ENCODE measurements around the gene PCGF2.

Gene PCGF2

DNA sequence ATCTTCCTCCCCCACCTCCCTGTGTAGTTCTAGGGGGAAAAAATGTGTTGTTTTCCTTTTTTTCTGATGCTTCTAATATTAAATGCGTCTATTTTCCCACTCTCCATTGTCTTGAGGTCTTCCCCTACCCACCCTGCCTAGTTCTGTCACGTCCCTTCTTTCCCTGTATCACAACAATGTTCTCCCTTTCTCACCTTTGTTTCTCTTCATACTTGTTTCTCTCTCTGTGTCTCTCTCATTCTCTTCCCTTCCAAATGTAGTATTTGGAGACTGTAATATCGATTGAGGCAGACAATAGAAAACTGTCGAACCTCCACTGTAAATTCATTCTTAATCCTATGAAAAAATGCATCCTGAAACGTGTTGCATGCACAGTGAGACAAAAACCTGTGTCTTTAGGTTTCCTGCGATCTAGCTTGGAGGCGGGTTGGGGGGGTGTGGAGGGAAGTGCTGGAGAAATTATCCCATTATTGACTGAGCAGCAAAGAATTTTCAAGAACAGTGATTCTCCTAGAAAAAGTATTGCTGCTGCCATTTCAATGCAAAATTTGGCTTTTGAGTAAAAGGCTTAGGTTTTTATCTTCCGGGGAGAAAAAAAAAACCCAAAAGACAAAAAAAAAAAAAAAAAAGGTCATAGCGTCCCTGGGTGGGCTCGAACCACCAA, 3.1 kb upstream of the PCGF2 start:
- no peak for DNase-seq

DNA sequence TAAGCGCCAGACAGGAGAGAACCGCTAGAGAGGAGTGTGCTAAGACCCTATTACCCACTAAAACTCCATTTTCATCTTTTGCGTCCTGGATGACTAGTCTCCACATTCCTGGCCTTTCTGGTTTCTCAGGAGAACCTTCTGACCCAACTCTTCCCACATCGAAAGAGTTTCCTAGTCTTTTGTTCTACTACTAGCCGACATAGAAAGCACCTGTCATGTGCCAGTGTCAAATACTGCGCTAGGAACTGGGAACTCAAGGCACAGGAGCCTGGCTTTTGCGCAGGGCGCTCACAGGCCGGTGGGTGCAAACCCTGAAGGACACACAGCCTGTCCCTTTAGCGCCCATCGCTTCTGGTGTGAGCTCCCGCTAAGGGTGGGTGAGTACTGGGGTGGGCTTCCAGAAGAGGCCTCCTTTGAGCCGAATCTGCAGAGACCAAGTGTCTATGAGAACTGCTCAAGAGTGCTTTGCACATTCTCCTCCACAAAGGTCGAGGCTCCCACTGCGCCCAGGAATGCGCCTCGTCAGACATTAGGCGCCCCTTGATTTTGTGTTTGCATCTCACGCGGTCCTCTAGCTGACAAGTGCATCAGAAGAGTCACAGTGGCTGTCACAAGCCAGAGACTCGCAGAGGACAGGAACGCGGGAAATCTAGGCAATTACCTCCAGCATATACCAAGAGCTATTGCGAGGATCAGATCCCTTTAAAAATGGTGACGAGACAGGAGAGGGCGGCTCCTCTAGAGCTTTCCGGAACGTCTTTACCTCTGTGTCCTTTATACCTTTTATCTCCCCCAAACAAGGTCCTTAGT, 2.4 kb upstream of the PCGF2 start:
- DNase-seq, result peak; percentile 10

DNA sequence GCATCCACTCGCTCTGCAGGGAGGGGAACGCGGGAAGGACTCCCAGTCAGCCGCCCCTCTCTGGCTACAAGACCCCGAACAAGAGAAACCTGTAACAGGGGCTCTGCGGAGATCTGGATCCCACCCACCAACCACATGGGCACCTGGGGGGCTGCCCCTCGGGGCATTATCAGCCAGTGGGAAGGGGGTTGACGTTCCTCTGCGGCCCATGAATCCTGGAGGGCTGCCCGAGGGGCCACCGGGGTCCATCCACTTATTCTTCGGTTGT, 1.8 kb upstream of the PCGF2 start:
- no peak for DNase-seq

DNA sequence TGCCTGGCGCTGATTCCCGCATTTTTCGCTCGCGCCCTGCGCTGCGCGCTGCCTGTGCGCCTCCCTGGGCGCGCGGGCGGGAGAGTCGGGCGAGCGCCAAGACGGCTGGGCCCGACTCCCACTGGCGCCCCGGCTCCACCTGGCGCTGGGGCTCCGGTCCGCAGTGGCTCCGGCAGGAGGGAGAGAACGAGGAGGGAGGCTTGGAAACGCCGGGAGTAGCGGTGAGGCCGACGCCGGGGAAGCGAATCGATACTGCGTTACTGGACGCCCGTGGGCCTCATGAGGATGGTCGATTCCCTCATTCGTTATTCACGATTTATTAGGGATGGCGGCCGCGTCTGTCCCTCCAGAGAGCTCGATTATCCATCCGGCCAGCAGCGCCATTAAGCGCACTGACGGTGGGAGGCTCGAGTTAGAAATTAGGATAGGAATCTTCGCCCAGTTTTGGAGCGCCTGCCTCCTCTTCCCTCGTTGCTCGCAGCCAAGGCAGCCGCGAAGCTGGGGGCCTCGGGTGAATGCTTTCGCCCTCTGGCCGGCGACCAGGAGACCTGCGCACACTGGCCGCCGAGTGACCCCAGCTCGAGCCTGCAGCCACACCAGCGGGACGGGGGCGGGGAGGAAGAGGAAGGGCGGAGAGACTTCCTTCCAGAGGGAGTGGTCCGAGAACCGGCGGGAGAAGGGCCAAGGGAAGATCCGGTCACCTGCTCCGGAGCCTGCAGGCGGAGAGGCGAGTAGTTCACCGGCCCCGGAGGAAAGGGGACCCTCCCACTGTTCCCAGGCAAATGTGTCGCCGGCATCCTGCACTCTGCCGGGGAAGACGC, 1.3 kb upstream of the PCGF2 start:
- DNase-seq, result peak; percentile 21

DNA sequence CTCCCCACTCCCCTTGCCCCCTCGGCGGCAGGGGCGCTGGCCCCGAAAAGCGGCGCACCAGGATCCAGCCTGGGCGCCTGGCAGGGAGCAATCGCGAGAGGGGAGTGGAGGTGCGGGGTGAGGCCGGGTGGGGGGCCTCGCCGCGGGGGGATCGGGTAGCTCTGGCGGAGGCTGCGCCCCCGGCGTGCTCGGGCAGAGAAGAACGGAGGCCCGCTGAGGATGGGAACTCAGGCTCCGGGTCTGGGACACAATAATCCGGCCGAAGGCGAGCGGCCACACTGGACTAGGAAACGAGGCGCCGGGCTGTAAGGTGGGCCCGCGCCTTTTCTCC, 721 bp upstream of the PCGF2 start:
- DNase-seq, result no peak

DNA sequence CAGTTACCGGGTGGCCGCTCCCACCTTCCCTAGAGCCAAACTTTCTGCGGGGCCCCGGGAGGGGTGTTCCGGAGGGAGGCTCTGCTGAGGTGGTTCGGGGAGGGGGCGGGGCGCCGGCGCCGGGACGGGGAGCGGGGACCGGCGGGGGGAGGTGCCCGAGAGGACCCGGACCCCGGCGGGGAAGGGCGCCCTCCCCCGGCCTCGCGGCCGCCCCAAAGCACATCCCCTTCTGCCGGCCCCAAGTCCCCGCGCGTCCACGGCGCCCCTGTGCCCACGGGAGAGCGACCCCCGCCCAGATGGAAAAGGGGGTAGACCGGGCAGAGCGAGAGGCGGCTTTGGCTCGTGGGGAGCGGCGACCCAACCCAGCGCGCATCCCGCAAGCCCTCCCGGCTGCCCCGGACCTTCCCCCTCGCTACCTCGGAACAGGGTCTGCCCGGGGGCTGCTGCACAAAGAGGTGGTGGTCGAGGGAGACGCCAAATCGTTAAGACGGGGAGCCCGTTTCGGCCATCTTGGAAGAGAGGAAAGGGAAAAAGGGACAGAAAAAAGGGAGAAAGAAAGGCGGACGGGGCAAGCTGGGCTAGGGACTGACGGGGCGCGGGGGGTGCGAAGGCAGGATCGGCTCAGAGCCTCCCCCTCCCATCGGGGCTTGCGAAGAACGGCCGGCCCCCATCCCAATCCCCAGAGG, 530 bp downstream of the PCGF2 start:
- peak; percentile 13 for DNase-seq

DNA sequence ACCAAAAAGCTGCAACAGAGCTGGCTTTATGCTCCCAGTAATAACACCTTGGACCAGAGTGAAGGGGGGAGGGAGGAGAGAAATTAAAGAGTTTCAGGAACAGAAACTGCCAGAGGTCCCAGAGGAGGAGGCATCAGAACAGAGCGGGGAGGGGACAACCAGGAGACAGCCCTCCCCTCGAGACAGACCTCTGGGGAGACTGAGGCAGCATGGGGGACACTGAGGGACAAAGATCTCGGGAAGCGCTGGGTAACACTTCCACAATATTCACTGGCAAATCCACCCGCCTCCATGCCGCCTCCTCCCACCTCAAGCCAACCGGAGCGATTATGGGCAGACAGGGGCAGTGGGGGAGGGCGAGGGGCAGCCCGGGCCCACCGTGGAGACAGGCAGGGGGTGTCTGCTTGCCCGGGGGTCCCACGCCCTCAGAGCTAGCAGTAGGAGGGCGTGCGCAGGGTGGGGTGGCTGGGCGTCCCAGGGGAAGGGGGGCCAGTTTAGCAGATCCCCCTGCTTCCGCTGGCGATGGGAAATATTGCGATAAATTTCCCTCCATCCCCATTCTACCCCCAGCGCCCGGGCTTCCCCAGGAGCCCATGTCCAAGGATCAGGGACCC, 1.2 kb downstream of the PCGF2 start:
- DNase-seq, result no peak

DNA sequence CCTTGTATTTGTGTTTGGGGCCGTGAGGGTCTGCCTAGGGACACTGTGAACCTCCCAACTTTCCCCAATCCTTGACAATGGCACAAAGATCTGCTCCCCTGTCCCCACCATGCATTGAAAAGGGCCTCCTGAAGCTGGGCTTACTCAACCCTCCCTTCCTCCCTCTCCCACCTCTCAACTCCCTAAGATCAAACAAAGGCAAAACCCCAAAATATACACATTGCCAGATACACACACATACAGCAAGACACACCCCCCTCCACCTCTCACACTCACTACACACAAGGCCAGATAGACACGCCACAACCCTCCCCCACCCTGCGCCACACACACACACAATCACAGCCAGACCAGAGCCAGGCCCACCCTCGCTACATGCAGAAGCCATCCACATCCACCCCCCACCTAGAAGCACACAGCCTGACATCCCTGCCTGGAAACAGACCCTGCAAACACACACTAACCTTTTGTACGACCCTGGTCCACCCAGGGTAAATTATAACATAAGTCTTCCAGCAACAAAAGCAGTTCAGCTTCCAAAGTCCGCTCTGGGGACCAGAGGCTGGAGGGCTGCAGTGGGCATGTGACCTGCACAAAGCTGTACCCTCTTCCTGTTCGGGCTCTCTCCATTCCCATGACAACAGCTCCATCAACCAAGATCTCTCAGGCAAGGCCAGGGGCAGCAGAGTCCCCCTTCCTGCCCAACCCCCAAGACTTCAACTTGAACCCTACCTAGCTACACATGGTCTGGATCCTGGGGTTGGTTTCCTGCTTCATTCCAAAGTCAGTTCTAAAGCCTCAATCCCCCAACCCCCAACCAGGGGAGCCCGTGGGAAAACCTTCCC, 1.9 kb downstream of the PCGF2 start:
- DNase-seq, result no peak

DNA sequence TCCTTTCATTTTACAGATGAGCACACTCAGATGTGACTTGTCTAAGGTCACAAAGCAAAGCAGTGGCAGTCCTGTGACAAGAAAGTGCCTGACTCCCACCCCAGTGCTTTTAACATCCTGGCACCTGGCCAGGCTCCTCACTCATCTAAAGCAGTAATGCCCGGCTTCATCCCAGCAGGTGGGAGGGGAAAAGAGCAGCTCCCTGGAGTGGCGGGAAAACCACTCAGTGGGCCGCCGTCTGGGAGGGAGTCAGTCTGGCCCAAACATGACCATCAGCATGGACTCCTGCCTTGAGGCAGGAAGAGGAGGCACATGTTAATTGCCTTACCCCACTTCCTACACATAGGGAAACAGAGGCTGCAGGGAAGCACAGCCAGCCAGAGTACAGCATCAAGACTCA, 2.6 kb downstream of the PCGF2 start:
- no peak for DNase-seq

DNA sequence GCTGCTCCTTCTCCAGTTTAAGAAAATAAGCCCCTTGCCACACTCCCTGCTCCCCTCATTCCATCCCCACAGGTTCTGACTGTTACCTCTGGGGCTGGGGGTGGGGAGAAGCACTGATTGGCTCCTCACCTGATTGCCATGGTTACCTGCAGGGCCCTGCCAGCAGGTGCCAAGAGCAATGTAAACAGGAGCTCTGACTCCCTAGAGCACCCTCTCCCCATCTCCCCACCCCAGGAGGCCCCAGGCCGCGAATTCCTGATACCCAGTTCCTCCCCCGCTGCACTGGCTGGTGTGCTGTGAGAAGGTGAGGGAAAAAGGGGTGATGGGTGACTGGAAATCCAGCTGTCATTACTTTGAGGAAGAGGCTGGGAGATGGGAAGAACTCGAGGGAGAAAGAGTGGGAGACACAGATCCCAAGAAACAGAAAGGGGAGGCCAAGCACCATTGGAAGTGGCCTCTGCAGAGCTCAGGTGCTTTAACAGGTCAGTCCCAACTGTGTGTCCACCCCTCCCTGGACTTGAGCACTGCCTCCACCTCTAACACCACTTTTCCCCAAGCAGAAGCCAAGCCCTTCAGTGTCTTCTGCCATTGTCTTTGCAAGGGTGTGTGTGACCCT, 4.5 kb downstream of the PCGF2 start:
- no peak for DNase-seq

DNA sequence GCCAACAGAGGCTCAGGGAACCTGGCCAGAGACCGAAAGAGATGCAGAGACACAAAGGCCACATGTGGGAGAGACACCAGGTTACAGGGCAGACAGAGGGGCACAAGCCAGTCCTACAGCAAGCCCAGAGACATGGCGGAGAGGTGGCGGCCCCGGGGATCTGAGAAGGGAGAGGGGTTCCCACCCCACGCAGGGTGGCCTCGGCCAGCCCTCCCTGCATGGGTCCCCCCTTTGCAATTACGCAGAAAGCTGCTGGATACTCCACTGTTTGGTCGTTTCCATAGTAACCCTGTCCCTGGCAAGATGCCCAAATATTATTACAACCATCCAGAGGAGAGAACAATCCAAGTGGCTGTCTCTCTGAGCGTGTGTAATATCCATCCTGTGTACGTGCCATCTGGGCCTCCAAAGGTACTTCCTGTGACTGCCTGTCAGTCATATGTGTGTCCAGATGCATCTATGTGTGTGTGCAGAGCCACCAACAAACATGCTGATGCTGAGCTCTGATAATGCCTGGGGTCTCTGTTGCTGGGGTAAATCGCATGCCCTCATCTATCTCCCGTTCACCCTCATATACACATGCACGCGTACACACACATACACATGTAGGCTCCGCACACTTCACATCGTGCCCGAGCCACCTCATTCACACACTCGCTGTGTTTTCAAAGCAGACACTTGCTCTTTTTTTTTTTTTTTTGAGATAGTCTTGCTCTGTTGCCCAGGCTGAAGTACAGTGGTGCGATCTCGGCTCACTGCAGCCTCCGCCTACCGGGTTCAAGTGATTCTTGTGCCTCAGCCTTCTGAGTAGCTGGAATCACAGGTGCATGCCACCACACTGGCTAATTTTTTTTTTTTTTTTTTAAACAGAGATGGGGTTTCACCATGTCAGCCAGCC, 5.5 kb downstream of the PCGF2 start:
- peak; percentile 84 for DNase-seq

DNA sequence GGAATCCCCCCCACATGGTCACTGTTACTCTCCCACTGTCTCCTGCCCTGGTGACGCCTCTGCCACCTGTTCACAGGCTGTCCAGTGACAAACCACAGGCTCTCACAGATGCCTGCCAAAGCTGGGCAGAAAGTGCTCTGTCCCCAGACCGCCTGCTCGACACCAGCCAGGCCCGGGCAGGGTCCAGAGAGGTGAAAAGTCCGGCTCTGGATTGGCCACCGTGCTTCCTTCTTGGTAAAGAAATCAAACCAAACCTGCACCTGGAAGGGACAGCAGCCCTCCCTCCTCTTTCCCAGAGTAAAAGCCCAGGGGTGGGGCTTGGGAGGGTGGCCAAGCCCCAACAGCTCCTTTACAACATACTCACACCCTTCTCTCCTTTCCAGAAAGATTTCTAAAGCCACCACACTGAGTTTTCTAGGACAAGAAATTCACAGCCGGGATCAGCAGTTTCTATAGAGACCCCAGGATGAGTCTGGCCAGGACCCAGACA, 6.2 kb downstream of the PCGF2 start:
- no peak for DNase-seq

DNA sequence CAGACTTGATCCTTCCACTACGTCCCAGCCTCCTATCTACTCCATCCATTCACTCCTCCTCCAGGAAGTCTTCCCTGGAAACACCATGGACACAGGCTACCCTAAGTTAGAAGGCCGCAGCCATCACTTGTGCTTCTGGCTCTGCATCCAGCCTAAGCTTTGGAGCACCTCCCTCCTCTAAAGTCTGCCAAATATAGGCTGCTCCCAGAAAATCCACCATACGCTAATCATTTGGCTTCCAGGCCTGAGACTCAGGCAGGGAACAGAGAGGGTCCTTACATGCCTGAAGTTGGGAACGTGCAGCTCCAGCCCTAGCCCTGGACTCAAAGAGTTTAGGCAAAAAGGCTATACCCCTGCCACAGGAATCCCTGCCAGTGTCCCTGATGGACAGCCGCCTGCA, 6.7 kb downstream of the PCGF2 start:
- no peak for DNase-seq

DNA sequence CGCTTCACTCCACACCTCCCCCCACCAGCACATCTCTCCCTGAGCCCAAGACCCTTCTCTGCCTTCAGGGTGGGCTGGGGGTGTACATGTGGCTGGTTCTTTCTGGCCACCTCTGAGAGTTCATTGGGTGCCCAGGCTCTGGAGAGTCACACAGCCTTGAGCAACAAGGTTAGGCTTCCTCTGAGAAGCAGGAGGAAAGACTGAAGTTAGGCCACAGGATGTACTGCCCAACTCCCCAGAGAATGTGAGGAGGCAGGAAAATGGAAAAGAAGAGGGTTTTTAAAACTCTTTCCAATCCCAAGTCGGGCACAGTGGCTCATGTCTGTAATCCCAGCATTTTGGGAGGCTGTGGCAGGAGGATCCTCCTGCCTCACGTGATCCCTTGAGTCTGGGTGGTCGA, 7.3 kb downstream of the PCGF2 start:
- DNase-seq, result no peak

DNA sequence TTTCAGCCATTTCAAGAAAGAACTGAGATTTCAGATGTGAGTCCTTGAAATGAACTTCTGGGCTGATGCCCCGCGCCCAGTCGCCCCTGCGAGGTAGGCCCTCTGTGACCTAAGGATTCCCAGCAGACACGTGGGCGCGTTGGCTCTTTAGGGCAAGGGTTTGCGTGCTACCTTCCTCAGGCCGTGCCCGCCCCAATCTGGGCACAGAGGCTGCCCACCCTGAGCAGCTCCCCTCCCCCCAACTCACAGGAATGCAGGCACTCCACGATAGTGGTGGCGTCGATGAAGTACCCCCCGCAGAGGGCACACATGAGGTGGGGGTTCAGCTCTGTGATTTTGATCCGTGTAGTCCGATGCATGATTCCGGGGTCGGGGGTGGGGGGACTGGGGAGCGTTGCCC, 8.1 kb downstream of the PCGF2 start:
- DNase-seq, result no peak

DNA sequence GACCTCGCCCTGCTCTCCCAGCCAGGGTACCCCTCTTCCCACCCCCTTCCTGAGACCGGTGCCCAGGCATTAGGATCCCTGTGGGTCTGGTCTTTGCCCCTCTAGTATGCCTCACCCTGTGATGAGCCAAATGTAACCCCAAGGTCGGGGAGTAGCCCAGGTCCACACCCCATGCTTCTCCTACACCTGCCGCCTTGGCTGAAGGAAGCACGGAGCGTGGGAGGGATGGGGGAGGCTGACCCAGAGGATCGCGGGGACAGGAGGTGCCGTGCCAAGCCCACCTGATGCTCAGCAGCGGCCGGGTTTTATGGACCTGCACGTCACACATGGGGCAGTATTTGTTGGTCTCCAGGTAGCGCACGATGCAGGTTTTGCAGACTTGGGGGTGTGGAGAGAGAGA, 8.8 kb downstream of the PCGF2 start:
- no peak for DNase-seq

DNA sequence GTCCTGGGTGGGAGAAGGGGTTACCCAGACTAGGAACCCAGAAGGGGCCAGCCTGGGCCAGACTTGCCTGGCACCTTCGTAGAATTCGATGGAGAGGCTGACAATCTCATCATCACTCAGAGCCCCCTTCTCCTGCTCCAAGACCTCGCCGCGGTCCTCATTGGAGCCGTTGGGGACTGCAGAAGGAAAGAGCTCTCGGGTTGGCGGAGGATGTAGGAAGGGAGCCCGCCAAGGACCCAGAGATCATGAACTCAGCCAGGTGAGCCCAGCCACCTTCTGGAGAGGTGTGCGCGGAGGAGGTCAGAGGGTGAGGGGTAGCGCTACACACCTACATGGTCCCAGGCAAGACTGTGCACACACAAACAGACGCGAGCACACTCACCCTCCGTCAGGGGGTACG, 9.4 kb downstream of the PCGF2 start:
- DNase-seq, result no peak

DNA sequence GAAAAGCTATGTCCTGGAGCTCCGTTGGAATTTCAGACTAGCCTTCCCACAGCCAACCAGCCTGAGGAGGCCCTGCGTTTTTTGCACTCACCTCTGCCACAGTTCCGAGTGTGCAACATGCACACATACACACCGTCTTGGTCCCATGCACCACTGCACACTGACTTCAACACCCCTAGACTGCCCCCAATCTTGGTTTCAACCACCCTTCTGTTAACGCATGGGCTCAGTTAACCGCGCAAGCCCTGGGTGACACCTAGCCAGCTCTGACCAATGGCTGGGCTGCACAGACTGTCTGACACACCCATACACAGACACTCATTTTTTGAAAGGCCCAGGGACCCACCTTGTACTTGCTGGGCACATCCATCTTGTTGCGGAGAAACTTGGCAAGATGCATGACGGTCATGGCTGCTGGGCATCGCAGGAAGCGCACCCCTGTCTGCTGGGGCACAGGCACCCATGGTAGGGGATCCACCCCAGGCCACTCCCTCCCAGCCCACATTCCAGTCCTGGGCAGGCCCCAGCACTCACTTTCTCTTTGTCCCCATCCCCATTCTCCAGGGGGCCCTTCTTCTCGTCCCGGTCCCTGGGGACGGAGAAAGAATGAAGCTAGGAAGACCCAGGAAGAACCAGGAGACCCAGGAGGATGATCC, 10.0 kb downstream of the PCGF2 start:
- no peak for DNase-seq

DNA sequence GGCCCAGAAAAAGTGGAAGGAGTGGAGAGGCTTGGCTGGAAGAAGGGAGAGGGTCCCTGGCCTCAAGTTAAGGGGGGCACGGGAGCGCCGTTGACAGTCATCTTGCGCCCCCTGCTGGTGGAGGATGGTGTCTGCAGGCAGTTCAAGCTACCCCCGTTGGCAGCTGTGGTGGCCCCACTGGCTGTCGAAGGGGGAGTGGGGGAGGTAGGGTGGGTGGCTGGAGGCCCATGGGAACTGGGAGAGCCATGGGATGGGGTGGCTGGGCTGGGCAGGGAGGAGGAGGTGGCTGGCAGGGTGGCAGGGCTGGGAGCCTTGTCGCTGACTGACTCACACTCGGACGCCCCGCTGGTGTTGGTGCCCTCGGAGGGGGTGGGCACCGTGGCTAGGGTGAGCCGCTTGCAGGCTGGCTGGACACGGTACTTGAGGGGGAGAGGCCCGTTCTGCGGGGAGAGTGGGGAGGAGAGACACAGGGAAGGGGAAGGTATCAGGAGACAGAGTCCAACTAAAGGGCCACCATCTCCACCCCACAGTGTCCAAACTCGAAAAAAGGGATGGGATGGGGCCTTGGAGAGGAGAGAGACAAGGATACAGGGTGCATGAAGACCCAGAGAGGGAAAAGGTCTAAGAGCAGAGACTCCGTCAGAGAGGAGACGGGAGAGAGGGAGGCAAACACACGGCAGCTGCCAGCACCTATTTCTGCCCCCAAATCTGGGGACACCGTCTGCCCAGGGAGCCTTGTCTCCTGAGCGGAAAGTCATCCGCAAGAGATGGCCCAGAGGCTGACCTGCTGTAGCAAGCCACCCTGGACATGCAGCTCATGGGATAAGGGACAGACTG, 12.8 kb downstream of the PCGF2 start:
- peak; percentile 2 for DNase-seq
